ENCODE measurements around the gene DSCAML1. TPM values are rescaled to one million over a fixed set of nuclear protein-coding genes. Genes with fewer than 3 reads are reported as not detected.

Gene DSCAML1
- total and polyA plus RNA-seq, 10 of the 15 experiments (the other 5 are each of a cell fraction or from before 2014, with no cell fraction given): 0.03 to 0.18 (median 0.06) TPM; not detected in 1

- intact Hi-C loops (cut with micrococcal nuclease; ENCODE audit: unreplicated experiment): no loop called here
- ChIA-PET SMC1A (ENCODE audit: uncharacterized antibody, unreplicated experiment) (interaction anchor here (0.9 to 1.3 kb wide), 3 partner anchors 13 to 71 kb away, joined by 3 read pairs; no protein-coding TSS in a partner anchor), RAD21 (ENCODE audit: unreplicated experiment) (no interaction called here), POLR2A (no interaction called here), CTCF (no interaction called here)
- no peak overlapping the region for H3K4me3 ChIP-seq
- no peaks in the 10 kb centered on the region for H3K9me3 ChIP-seq (replicated peaks; ENCODE audit: control insufficient read depth, insufficient read depth, low read length)
- no peak overlapping the region for H3K9ac ChIP-seq (ENCODE audit: control insufficient read depth, insufficient read depth, low read length)
- ATAC-seq (no peak), DNase-seq (ENCODE audit: low read depth, low spot score) (no peak), FAIRE-seq (no peak)
- 18% methylated on average over 3 of the region's 3 CpGs for WGBS (ENCODE audit: insufficient coverage, insufficient replicate concordance, low lambda C conversion rate, missing lambda C conversion rate)
- TF ChIP-seq CTCF (IDR thresholded peaks at IDR 0.05 in 2 of 3, conservative IDR thresholded peaks at IDR 0.05 in 1 of 3; ENCODE audit: control insufficient read depth in 2 of 3, extremely low read depth in 1 of 3, insufficient read depth in 1 of 3, low read depth in 3 of 3, low read length in 3 of 3) (peak in 1 of 3 experiments; percentile 24; a peak in 1 of 6 replicates), ZSCAN29 (IDR thresholded peaks at IDR 0.05) (no peak)
- no TSS peak for BruUV-seq (replicated peaks)
- no peaks in the 10 kb centered on the region for H3K79me2 ChIP-seq (ENCODE audit: control insufficient read depth, insufficient read depth, low read length)
- no peaks in the 10 kb centered on the region; the same call in 1 of the 2 replicates for H4K20me1 ChIP-seq (ENCODE audit: control insufficient read depth, insufficient read depth)
- no peak overlapping the region for H2AFZ ChIP-seq (ENCODE audit: control insufficient read depth, low read depth, low read length)
- no peak overlapping the region for H3K4me2 ChIP-seq (ENCODE audit: control insufficient read depth, insufficient read depth)
- H3K27me3 ChIP-seq (replicated peaks in 1 of 2; ENCODE audit: control insufficient read depth in 2 of 2, insufficient read depth in 2 of 2, low read length in 1 of 2): peaks cover 0 to 2% of the 10 kb centered on the region in 2 experiments; a peak in 2 of 4 replicates
- no peaks in the 10 kb centered on the region for H3K36me3 ChIP-seq (ENCODE audit: control insufficient read depth in 2 of 2, insufficient read depth in 2 of 2, low read length in 1 of 2)
- H3K4me1 ChIP-seq (ENCODE audit: control insufficient read depth, insufficient read depth, low read length): no peaks in the 10 kb centered on the region
- in situ Hi-C loops (cut with MboI): no loop called here
- H3K27ac ChIP-seq (ENCODE audit: control insufficient read depth, insufficient read depth): no peak overlapping the region
These were observed 248.1 kb downstream of the DSCAML1 start for GRCh38 chr11:117548876-117549275.

GRCh38 chr11:117547946-117548345 is 249.1 kb downstream of the DSCAML1 start:
- no peak for ATAC-seq

More at GRCh38 chr11:117547946-117548345, 249.1 kb downstream of the DSCAML1 start:
- TF ChIP-seq ETV6 (conservative IDR thresholded peaks at IDR 0.05 in 1 of 2, IDR thresholded peaks at IDR 0.05 in 1 of 2; ENCODE audit: borderline replicate concordance in 1 of 2, low read depth in 1 of 2) (no peak), ATF3 (IDR thresholded peaks at IDR 0.05; ENCODE audit: borderline replicate concordance, extremely low read depth, low read depth, low read length) (no peak), POLR2A (IDR thresholded peaks at IDR 0.05; ENCODE audit: low read depth, low read length) (no peak), HDAC6 (IDR thresholded peaks at IDR 0.05; ENCODE audit: unreplicated experiment) (no peak), MYC (IDR thresholded peaks at IDR 0.05; ENCODE audit: insufficient read depth, insufficient read length, insufficient replicate concordance, low read length, severe bottlenecking) (no peak), EGR1 (IDR thresholded peaks at IDR 0.05; ENCODE audit: borderline replicate concordance in 1 of 2, low read depth in 2 of 2, low read length in 2 of 2) (no peak), KDM1A (IDR thresholded peaks at IDR 0.05; ENCODE audit: borderline replicate concordance) (no peak)
- H3K4me1 ChIP-seq (ENCODE audit: control insufficient read depth, insufficient read depth, low read length): no peaks in the 10 kb centered on the region
- no peak overlapping the region for H3K27ac ChIP-seq (ENCODE audit: control insufficient read depth, insufficient read depth)
- no peak for FAIRE-seq
- in situ Hi-C loops (cut with MboI) (no loop called here), intact Hi-C loops (cut with micrococcal nuclease; ENCODE audit: unreplicated experiment) (no loop called here)
- ChIA-PET SMC1A (ENCODE audit: uncharacterized antibody, unreplicated experiment) (interaction anchor here (0.6 to 1.3 kb wide), 3 partner anchors 70 to 112 kb away, joined by 3 read pairs; no protein-coding TSS in a partner anchor), RAD21 (ENCODE audit: unreplicated experiment) (no interaction called here), CTCF (no interaction called here), POLR2A (no interaction called here)
- no peaks in the 10 kb centered on the region for H3K9me3 ChIP-seq (replicated peaks; ENCODE audit: control insufficient read depth, insufficient read depth, low read length)
- BruUV-seq (replicated peaks): no TSS peak
- H3K4me3 ChIP-seq: no peak overlapping the region
- H3K9ac ChIP-seq (ENCODE audit: control insufficient read depth, insufficient read depth, low read length): no peak overlapping the region
- 22% methylated on average over 7 of the region's 7 CpGs for WGBS (ENCODE audit: insufficient coverage, insufficient replicate concordance, low lambda C conversion rate, missing lambda C conversion rate)
- no peaks in the 10 kb centered on the region for H3K79me2 ChIP-seq (ENCODE audit: control insufficient read depth, insufficient read depth, low read length)
- H2AFZ ChIP-seq (ENCODE audit: control insufficient read depth, low read depth, low read length): no peak overlapping the region
- H3K36me3 ChIP-seq (ENCODE audit: control insufficient read depth in 2 of 2, insufficient read depth in 2 of 2, low read length in 1 of 2): no peaks in the 10 kb centered on the region
- no peak overlapping the region for H3K4me2 ChIP-seq (ENCODE audit: control insufficient read depth, insufficient read depth)
- no peaks in the 10 kb centered on the region; the same call in 1 of the 2 replicates for H4K20me1 ChIP-seq (ENCODE audit: control insufficient read depth, insufficient read depth)
- DNase-seq (ENCODE audit: low read depth, low spot score): no peak
- peaks cover under 1 to 2% of the 10 kb centered on the region in 2 experiments; a peak in 2 of 4 replicates for H3K27me3 ChIP-seq (replicated peaks in 1 of 2; ENCODE audit: control insufficient read depth in 2 of 2, insufficient read depth in 2 of 2, low read length in 1 of 2)

Measured in GM12878 (cell line).